DMS 273 (cell line): ENCODE measurements around the gene PPP2R2D.

Source experiments
- DNase-seq: peaks from one replicate; lab custom pipeline; 2025; ENCODE audit not compliant: unreplicated experiment; lab: John Stamatoyannopoulos, UW

The PPP2R2D gene

DNA sequence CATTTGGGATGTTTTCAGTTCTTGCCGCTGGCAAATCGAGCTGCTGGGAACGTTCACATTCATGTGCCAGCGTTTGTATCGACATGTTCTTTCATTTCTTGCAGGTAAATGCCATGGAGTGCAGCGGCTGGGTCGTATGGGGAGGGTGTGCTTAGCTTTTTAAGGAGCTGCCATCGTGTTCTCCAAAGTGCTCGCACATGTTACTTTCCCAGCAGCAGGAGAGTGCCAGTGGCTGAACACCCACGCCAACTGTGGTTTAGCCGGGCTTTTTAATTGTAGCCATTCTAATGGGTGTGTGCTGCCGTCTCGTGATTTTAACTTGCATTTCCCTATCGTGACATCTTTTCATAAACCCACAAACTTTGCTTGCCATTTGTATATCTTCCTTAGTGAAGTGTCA is 92.5 kb downstream of the PPP2R2D start:
- DNase-seq, result no peak

DNA sequence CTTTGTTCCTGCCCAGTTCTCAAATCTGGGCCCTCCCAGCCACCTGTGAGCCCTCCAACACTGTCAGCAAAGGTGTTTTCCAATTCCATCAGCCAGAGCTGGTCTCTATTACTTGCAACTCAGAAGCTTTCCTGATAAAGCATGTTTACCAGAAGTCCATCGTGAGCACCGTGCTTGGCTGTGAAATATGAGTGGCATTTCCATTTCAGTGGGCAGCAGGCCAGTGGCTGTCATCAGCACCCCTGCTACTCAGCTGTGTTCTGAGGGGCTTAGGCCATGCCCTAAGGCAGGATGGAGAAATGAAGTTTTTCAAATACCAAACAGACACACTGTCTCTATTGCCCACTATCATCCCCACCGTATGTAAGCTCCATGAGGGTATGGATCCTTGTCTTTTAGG is 93.6 kb downstream of the PPP2R2D start:
- DNase-seq, result no peak

- DNase-seq, result no peak
Measured at GRCh38 chr10:131996466-131997365, 95.9 kb downstream of the PPP2R2D start.

DNA sequence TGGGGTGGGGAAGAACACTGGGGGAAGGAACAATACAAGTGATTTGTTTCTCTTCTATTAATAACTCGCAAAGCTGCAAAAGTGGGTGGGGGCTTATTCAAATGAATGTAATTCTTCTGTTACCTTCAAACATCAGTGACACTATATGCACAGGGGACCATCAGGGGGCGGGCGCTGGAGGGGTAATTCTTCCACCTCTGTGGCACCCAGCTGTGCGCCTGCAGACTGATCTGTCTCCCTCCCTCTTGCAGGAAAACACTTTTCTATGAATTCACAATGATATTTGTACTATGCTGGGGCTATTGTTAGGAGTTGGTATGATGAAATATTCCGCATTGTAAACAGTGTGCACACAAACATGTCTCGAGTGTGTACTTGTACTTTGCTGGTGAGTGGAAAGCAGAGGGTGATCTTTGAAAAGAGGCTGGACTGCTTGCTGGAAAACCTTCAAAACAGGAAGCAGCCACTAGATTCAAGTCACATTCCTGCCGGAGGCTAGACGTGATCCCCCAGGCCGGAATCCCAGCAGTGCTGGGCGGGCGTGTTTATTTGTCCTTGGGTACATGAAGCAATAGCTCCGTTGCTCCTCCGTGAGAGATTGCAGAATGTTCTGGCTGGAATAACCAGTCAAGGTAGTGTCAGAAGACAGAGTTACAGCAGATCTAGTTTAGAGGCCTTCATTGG is 96.7 kb downstream of the PPP2R2D start:
- no peak for DNase-seq

DNA sequence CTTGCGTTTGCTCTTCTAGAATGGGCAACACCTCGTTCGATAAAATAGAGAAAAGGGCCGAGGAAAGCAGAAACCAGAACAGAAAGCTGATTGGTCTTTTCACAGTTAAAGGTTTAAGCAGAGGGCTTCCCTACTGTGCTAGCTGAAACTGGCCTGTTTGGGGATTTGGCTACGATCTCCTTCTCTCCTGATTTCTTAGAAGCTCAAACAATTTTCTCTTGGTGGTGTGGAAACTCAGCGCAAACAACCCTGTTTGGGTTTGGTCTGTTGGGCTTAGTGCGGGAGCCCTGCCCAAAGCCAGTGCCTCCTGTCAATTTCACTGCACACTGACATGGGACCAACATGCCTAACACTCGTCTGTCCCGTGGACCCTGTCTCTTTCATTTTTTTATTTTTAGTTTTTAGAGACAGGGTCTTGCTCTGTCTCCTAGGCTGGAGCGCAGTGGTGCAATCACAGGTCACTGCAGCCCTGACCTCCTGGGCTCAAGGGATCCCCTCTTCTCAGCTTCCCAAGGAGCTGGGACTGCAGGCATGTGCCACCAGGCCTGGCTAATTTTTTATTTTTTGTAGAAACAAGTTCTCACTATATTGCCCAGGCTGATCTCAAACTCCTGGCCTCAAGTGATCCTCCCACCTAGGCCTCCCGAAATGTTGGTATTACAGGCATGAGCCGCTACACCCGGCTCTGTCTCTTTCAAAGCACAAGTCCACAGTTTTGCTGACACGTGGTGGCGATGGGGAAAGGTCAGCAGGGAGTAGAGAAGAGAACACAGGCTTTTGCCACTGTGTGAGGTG is 97.4 kb downstream of the PPP2R2D start:
- no peak for DNase-seq

- DNase-seq, result no peak
Measured at GRCh38 chr10:131998845-131999681, 98.3 kb downstream of the PPP2R2D start.

GRCh38 chr10:132001238-132001972 is 100.6 kb downstream of the PPP2R2D start:
- peak; percentile 33 for DNase-seq

GRCh38 chr10:132002004-132002403 is 101.2 kb downstream of the PPP2R2D start:
- no peak for DNase-seq

- no peak for DNase-seq
Measured at GRCh38 chr10:132003282-132003924, 102.6 kb downstream of the PPP2R2D start.

GRCh38 chr10:132004052-132004451 is 103.2 kb downstream of the PPP2R2D start:
- DNase-seq, result no peak

GRCh38 chr10:132005147-132005546 is 104.3 kb downstream of the PPP2R2D start:
- DNase-seq, result no peak

DNA sequence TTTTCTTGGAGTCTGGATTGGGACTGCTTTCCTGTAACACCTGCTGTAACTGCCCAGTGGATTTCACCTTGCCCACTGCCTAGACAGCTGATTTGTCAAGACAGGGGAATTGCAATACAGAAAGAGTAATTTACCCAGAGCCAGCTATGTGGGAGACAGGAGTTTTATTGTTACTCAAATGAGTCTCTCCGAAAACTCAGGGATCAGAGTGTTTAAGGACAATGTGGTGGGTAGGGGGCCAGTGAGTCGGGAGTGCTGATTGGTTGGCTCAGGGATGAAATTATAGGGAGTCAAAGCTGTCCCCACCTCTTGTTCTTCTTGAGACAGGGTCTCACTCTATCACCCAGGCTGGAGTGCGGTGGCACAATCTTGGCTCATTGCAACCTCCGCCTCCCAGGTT is 106.2 kb downstream of the PPP2R2D start:
- no peak for DNase-seq

GRCh38 chr10:132007681-132008080 is 106.9 kb downstream of the PPP2R2D start:
- no peak for DNase-seq
